HCT116 (cell line): ENCODE data around the gene FAM13A.

ENCODE experiments used
- EZH2 ChIP-seq: fragments of 200-600 bp; sonication (generic); IDR thresholded peaks from 2 replicates; pipeline ENCODE4 v1.6.1; 2017; ENCODE audit warnings: antibody characterized with exemption, mixed run types
- POLR2A ChIP-seq: IDR thresholded peaks from 2 replicates; pipeline ENCODE4 v1.7.0; 2011; ENCODE audit warnings: borderline replicate concordance; ENCODE audit not compliant: insufficient read depth, insufficient read length; ENCODE audit errors: extremely low read depth
- POLR2AphosphoS5 ChIP-seq: IDR thresholded peaks from 2 replicates; pipeline ENCODE4 v1.6.1; 2011; ENCODE audit warnings: mild to moderate bottlenecking, low read depth, low read length, moderate library complexity
- TF ChIP-seq, protein P1 (sequence below): IDR thresholded peaks from 2 replicates; pipeline ENCODE4 v1.6.1; 2012; ENCODE audit warnings: low read depth
- TF ChIP-seq, protein P2 (sequence below), 3 experiments: fragments of 200-600 bp in 1 of 3; sonication (generic) in 1 of 3; IDR thresholded peaks in 2 of 3; conservative IDR thresholded peaks in 1 of 3; 2 replicates each; pipeline ENCODE4 v1.5.1; 2012 to 2017; ENCODE audit warnings: low read depth in 2 of 3, low read length in 2 of 3, antibody characterized with exemption in 1 of 3, borderline replicate concordance in 1 of 3, control low read depth in 1 of 3, mild to moderate bottlenecking in 1 of 3, mixed read lengths in 1 of 3, mixed run types in 1 of 3, moderate library complexity in 1 of 3; ENCODE audit not compliant: insufficient read depth in 1 of 3
- TF ChIP-seq, protein P3 (sequence below): IDR thresholded peaks from 2 replicates; pipeline ENCODE4 v1.6.1; 2012

DNA sequence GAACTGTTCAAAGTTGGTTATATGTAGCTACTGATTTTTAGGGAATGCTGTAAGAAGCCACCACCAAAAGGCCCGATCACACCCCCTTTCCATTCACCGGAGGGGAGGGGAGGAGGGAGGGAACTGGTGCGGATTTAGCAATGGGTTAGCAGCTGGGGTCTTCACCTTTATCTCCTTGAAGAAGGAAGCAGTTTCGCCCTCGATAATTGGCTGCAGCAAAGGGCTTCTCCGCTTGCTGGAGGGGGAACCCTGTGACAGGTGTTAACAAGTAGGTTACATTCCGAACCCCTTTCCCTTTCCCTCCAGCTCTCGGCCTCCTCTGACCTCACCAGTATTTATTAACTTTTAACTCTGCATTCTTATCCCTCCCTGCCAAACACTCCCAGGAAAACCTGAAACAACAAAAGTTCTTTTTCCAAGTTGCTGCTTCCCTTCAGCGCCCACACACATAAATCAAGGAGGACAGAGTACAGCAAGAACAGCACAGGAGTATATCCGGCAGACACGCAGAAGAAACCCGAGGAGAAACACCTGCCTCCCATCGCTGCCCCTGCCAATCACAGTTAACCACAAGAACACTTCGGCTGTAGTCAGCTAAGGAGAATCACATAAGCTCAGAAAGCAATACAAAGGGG lies 319.6 kb downstream of the FAM13A start:
- TF ChIP-seq, protein P1, sequence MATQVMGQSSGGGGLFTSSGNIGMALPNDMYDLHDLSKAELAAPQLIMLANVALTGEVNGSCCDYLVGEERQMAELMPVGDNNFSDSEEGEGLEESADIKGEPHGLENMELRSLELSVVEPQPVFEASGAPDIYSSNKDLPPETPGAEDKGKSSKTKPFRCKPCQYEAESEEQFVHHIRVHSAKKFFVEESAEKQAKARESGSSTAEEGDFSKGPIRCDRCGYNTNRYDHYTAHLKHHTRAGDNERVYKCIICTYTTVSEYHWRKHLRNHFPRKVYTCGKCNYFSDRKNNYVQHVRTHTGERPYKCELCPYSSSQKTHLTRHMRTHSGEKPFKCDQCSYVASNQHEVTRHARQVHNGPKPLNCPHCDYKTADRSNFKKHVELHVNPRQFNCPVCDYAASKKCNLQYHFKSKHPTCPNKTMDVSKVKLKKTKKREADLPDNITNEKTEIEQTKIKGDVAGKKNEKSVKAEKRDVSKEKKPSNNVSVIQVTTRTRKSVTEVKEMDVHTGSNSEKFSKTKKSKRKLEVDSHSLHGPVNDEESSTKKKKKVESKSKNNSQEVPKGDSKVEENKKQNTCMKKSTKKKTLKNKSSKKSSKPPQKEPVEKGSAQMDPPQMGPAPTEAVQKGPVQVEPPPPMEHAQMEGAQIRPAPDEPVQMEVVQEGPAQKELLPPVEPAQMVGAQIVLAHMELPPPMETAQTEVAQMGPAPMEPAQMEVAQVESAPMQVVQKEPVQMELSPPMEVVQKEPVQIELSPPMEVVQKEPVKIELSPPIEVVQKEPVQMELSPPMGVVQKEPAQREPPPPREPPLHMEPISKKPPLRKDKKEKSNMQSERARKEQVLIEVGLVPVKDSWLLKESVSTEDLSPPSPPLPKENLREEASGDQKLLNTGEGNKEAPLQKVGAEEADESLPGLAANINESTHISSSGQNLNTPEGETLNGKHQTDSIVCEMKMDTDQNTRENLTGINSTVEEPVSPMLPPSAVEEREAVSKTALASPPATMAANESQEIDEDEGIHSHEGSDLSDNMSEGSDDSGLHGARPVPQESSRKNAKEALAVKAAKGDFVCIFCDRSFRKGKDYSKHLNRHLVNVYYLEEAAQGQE = no peak
- TF ChIP-seq, protein P2, sequence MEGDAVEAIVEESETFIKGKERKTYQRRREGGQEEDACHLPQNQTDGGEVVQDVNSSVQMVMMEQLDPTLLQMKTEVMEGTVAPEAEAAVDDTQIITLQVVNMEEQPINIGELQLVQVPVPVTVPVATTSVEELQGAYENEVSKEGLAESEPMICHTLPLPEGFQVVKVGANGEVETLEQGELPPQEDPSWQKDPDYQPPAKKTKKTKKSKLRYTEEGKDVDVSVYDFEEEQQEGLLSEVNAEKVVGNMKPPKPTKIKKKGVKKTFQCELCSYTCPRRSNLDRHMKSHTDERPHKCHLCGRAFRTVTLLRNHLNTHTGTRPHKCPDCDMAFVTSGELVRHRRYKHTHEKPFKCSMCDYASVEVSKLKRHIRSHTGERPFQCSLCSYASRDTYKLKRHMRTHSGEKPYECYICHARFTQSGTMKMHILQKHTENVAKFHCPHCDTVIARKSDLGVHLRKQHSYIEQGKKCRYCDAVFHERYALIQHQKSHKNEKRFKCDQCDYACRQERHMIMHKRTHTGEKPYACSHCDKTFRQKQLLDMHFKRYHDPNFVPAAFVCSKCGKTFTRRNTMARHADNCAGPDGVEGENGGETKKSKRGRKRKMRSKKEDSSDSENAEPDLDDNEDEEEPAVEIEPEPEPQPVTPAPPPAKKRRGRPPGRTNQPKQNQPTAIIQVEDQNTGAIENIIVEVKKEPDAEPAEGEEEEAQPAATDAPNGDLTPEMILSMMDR (IDR thresholded peaks at IDR 0.05 in 2 of 3, conservative IDR thresholded peaks at IDR 0.05 in 1 of 3; ENCODE audit: borderline replicate concordance in 1 of 3, insufficient read depth in 1 of 3, low read depth in 2 of 3, low read length in 2 of 3) = no peak
- no peak for TF ChIP-seq EZH2
- TF ChIP-seq POLR2A = no peak
- TF ChIP-seq, protein P3, sequence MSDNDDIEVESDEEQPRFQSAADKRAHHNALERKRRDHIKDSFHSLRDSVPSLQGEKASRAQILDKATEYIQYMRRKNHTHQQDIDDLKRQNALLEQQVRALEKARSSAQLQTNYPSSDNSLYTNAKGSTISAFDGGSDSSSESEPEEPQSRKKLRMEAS = no peak
- no peak for TF ChIP-seq POLR2AphosphoS5
